Kidney epithelial cell (primary cell): Measurements from ENCODE around the gene DOCK10. TPM values are rescaled to one million over a fixed set of nuclear protein-coding genes. Genes with fewer than 3 reads are reported as not detected.

Source experiments
- DNase-seq: peaks from one replicate; pipeline ENCODE4 v3.0.0-alpha.2; 2010; ENCODE audit warnings: low read depth
- H3K27me3 ChIP-seq: 2 replicates; pipeline ENCODE4 v1.6.0; 2011; ENCODE audit warnings: low read length; ENCODE audit not compliant: control insufficient read depth, insufficient read depth
- H3K36me3 ChIP-seq: 2 replicates; pipeline ENCODE4 v1.5.1; 2011; ENCODE audit warnings: low read length; ENCODE audit not compliant: control insufficient read depth, insufficient read depth
- H3K4me3 ChIP-seq: 2 replicates; pipeline ENCODE4 v1.5.1; 2011; ENCODE audit warnings: low read depth, mild to moderate bottlenecking, control low read depth, low read length
- total RNA-seq: library from RNA; depleted of rRNA; stranded (reverse); fragments of >200 nt; gene quantifications from 2 replicates; pipeline ENCODE4 v1.2.3, GENCODE V29; 2015
- TF ChIP-seq, protein P1 (sequence below): IDR thresholded peaks from 2 replicates; pipeline ENCODE4 v1.5.1; 2011; ENCODE audit warnings: mild to moderate bottlenecking, moderate library complexity, low read length, control low read depth, inconsistent platforms; ENCODE audit not compliant: insufficient read depth, poor library complexity, severe bottlenecking

DOCK10 gene
- total RNA-seq, 1 donor from 2014 or later, result 5.0 TPM

DNA sequence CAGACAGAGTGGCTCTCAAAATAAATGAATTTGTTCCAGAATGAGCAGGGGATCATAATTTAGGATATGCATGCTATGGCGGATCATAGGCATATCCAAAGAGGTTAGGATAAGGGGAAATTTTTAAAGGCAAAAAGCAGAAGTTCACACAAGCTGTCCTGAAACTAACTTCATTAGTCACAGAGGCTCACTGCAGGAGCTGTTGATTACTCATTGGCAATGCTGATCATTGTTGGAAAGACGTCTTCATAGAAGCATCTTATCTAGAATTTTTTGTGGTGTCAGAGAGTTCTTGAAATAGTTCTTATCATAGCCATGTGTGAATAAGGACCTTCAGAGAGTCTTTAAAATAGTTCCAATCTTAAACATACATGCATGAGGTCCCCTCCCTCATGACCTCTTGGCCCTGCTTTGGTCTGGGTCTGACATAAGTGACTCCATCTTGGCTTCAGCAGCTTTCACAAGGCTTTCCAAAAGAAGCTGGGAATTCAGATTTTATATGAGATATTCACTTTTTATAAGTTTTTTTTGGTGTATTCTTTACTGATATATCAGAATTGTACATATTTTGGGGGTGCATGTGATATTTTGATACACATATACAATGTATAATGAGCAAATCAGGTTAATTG lies 318.6 kb downstream of the DOCK10 start:
- DNase-seq, result no peak
- TF ChIP-seq, protein P1, sequence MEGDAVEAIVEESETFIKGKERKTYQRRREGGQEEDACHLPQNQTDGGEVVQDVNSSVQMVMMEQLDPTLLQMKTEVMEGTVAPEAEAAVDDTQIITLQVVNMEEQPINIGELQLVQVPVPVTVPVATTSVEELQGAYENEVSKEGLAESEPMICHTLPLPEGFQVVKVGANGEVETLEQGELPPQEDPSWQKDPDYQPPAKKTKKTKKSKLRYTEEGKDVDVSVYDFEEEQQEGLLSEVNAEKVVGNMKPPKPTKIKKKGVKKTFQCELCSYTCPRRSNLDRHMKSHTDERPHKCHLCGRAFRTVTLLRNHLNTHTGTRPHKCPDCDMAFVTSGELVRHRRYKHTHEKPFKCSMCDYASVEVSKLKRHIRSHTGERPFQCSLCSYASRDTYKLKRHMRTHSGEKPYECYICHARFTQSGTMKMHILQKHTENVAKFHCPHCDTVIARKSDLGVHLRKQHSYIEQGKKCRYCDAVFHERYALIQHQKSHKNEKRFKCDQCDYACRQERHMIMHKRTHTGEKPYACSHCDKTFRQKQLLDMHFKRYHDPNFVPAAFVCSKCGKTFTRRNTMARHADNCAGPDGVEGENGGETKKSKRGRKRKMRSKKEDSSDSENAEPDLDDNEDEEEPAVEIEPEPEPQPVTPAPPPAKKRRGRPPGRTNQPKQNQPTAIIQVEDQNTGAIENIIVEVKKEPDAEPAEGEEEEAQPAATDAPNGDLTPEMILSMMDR, result no peak

DNA sequence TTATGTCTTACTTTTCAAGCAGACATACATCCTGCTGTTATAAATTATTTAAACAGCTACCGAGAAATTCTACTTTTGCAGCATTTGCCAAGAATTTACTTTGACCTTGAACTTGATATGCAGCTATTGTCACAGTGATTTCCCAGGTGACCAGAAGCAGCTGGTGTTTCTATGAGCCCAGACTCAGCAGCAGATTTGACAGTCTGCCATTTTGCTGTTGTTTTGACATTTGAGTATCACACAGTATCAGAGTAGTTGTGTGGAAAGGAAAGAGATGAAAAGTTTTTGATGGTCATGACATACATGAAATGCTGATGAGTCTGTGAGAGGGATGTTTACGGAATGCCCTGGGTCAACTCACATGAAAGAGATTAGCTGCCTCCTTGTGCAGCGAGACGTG lies 319.5 kb downstream of the DOCK10 start:
- TF ChIP-seq, protein P1, result no peak
- DNase-seq, result no peak
- no peak overlapping the region for H3K4me3 ChIP-seq
- H3K36me3 ChIP-seq, result no peaks in the 10 kb centered on the region
- no peaks in the 10 kb centered on the region for H3K27me3 ChIP-seq

More for the DNA sequence above, 318.6 kb downstream of the DOCK10 start:
- Histone ChIP-seq H3K4me3 (no peak overlapping the region), H3K27me3 (no peaks in the 10 kb centered on the region), H3K36me3 (no peaks in the 10 kb centered on the region)

DNA sequence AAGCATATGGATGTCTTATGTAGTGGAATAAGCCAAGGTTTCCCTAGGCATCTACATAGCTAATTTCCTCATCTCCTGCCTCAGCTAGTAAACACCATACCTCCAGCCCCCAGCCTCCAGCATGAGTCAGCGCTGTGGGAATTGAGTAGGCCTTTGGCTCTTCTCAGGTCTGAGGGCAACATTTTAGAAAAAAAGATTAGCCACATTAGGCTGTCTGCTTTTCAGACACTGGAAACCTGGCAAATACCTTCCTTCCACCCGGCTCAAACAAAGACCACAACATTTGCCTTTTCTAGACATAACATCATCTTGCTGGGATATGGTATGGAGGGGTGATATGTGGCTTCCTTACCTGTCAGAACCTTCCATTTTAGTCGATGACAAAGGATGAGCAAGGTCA lies 320.0 kb downstream of the DOCK10 start:
- no peak for DNase-seq
- Histone ChIP-seq H3K27me3 (no peaks in the 10 kb centered on the region), H3K4me3 (no peak overlapping the region), H3K36me3 (no peaks in the 10 kb centered on the region)
- TF ChIP-seq, protein P1, result no peak

DNA sequence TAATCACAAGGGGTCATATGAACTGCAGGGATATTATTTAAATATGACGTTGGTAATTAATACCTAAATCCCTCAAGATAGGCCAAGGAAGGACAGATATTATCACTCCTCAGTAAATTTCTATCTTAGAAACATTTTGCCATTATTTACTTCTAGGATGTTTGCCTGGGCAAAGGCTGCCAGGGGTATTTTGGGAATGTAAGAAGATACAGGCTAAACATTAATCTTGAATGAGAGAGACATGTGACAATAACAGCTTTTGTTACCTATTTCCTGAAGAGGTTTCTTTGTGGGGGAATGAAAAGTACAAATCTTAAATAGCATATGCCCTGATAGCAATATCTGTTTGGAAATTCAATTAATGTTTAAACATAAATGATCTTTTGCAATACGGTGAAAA lies 325.3 kb downstream of the DOCK10 start:
- Histone ChIP-seq H3K36me3 (no peaks in the 10 kb centered on the region), H3K4me3 (no peak overlapping the region), H3K27me3 (no peaks in the 10 kb centered on the region)
- no peak for DNase-seq
- TF ChIP-seq, protein P1, result no peak

DNA sequence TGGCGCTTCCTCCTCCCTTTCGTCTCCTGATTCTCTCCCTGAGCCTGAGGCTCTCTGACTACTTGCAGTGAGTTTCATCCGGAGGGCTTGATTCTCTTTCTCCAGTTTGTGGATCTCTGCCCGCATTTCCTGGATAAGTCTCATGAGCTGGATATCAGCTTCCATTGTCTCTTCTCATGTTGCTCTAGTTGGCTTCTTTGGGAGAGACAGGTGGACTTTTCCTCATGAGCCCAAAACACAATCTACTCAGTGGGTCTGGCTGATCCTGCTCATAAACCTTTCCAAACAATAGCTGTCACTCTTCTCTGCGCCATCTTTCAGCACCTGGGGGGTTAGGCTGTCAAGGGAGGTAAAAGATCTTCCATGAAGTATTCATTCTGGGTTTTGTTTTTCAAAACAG lies 326.1 kb downstream of the DOCK10 start, which contains the start of gene CCDC195:
CCDC195 (minus strand) TSS at position 165 of the 400 bp plus-strand sequence; CDS start at position 165, 0 bp downstream.
- no peaks in the 10 kb centered on the region for H3K27me3 ChIP-seq
- DNase-seq, result no peak
- H3K36me3 ChIP-seq, result no peaks in the 10 kb centered on the region
- TF ChIP-seq, protein P1, result no peak
- H3K4me3 ChIP-seq, result no peak within 1 kb of the TSS
